Esophagus mucosa (tissue), 1 donor: ENCODE results near the gene ANKRD61. TPM values are rescaled to one million over a fixed set of nuclear protein-coding genes. Genes with fewer than 3 reads are reported as not detected.
"Not testable (repeated sequence)": the region's sequence is repeated elsewhere in the genome, so short reads cannot be mapped to it uniquely, and the experiment has no call there.

Experiments used
- ATAC-seq: fragments of 200-7000 bp; cut with Tn5 transposase; one replicate; pipeline ENCODE4 v1.9.1; 2020
- total RNA-seq: library from RNA; stranded (reverse); gene quantifications from one replicate; pipeline ENCODE4 v1.2.4, GENCODE V29; 2023
- donor health status: DM: yes; HTN: yes; CAD: no.

The ANKRD61 gene
- total RNA-seq, 1 donor from 2014 or later, result not detected

GRCh38 chr7:6032167-6032566 lies 991 bp downstream of the ANKRD61 start:
- ATAC-seq, result no peak

DNA sequence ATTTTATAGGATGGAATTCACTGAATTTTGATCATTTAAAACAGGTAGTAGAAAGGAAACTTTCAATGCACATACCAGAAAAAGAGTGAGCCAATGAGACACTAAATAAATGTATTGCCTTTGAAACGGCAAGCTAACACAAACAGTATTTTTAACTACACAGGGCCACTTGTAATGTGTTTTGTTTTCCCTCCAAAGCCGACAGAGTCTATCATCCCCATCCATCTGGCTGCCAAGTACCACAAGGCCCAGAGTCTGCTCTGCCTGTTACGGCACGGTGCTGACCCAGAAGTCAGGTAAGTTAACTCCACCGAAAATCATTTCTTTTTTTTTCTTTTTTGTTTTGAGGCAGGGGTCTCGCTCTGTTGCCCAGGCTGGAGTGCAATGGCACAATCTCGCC lies 1.5 kb downstream of the ANKRD61 start:
- no peak for ATAC-seq

DNA sequence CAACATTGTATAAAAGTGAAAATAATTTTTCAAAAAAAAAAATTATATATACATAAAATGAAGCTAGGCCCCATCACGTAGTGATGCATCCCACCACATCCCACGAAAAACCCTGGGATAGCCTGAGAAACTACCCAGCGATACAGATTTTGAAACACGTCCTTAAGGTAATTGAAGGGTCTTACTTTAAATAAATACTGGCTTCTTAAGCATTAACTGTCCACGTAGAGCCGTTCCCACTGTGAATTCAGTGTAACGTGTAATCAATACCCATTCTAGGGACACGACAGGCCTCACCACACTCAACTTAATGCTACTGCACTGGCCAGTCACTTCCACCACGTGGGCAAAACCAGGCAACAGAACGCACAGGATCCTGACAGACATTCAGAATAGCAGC lies 4.0 kb downstream of the ANKRD61 start:
- no peak for ATAC-seq

GRCh38 chr7:6035686-6036085 lies 4.5 kb downstream of the ANKRD61 start:
- no peak for ATAC-seq

DNA sequence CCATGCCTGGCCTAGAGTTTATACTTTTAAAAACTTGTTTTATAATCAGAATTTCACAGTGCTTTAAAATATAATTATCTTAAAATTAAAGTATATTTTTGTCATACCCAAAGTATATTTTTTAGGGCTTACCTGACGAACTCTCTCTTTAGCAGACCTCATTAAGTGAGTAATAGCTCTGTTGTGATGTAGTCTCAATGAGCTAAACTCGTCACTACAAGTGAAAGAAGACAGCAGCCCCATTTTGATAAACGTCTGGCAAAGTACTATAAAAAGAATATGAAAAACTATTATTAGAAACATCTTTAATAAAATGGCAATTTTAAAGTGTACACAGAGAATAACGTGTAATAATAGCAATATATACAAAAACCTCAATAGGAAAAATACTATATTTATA lies 18.6 kb downstream of the ANKRD61 start:
- no peak for ATAC-seq

DNA sequence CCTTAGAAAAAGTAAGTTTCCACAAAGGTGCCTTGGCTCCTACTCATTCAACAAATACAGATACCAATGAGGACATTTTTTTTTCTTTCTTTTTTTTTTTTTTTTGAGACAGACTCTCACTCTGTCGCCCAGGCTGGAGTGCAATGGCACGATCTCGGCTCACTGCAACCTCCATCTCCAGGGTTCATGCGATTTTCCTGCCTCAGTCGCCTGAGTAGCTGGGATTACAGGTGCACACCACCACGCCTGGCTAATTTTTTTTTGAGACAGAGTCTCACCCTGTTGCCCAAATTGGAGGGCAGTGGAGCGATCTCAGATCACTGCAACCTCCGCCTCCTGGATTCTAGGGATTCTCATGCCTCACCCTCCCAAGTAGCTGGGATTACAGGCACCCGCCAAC lies 20.0 kb downstream of the ANKRD61 start:
- not testable (repeated sequence) for ATAC-seq

DNA sequence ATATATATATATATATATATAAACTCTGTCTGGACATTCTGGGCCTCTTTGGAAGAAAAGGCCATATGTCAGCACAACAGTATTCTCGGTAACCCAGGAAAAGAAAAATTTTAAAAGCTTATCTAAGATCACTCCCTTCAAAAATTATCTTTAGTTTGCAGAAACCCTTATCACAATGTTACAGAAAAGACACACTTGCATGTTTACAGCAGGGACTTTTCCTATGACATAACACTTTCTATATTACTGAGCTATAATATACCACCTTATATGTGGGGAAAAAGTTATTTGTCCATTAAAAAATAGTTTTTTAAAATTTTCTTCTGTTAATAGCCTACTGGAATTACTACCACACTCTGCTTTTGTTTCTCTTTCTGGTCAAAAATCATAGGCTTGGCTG lies 25.4 kb downstream of the ANKRD61 start:
- no peak for ATAC-seq

GRCh38 chr7:6057316-6058129 lies 26.3 kb downstream of the ANKRD61 start:
- no peak for ATAC-seq

- not testable (repeated sequence) for ATAC-seq
These were observed 28.8 kb downstream of the ANKRD61 start for GRCh38 chr7:6059941-6060340.

- no peak for ATAC-seq
These were observed 40.2 kb downstream of the ANKRD61 start for GRCh38 chr7:6071406-6071805.

DNA sequence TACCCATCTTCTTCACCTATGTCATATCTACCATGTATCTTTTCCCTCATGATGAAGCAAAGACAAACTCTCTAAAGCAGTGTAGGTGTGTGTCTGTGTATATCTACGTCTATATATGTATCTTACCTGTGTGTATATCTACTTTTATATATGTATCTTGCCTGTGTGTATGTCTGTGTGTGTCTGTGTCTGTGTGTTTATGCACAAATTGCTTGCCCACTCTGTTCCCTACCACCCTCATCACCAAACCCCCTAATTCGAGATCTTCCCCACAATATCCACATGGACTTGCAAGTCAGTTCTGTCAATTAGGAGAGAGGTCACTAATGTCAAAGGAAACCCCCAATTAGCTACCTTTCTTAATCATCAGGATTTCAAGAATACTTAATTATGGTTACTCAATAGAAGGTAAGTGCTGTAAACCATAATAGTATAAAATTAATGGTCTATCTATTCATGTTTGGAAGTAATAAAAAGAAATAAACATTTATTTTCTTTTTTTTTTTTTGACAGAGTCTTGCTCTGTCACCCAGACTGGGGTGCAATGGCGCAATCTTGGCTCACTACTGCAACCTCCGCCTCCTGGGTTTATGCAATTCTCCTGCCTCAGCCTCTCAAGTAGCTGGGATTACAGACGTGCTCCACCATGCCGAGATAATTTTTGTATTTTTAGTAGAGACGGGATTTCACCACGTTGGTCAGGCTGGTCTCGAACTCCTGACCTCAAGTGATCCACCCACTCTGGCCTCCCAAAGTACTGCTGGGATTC lies 43.6 kb downstream of the ANKRD61 start:
- no peak for ATAC-seq

GRCh38 chr7:6078548-6078947 lies 47.4 kb downstream of the ANKRD61 start:
- no peak for ATAC-seq

- not testable (repeated sequence) for ATAC-seq
These were observed 51.9 kb downstream of the ANKRD61 start for GRCh38 chr7:6083047-6083446.

Other genes with a start within 250 kb of the ANKRD61 start
- gene RNF216, start 249.7 kb upstream of the ANKRD61 start, total RNA-seq, result 10.9 TPM
- gene OCM, start 150.6 kb upstream of the ANKRD61 start, total RNA-seq, result not detected
- gene CCZ1, start 132.6 kb upstream of the ANKRD61 start, total RNA-seq, result 66.9 TPM
- not detected for gene RSPH10B, start 60.7 kb upstream of the ANKRD61 start, total RNA-seq
- gene PMS2, start 22.3 kb upstream of the ANKRD61 start, total RNA-seq, result 9.5 TPM
- gene AIMP2, start 22.1 kb upstream of the ANKRD61 start, total RNA-seq, result 29.1 TPM
- gene EIF2AK1, start 27.8 kb downstream of the ANKRD61 start, total RNA-seq, result 62.0 TPM
- 5.5 TPM for gene USP42, start 73.6 kb downstream of the ANKRD61 start, total RNA-seq
- gene CYTH3, start 241.2 kb downstream of the ANKRD61 start, total RNA-seq, result 7.9 TPM